ENCODE measurements around the gene STKLD1.

STKLD1 gene

DNA sequence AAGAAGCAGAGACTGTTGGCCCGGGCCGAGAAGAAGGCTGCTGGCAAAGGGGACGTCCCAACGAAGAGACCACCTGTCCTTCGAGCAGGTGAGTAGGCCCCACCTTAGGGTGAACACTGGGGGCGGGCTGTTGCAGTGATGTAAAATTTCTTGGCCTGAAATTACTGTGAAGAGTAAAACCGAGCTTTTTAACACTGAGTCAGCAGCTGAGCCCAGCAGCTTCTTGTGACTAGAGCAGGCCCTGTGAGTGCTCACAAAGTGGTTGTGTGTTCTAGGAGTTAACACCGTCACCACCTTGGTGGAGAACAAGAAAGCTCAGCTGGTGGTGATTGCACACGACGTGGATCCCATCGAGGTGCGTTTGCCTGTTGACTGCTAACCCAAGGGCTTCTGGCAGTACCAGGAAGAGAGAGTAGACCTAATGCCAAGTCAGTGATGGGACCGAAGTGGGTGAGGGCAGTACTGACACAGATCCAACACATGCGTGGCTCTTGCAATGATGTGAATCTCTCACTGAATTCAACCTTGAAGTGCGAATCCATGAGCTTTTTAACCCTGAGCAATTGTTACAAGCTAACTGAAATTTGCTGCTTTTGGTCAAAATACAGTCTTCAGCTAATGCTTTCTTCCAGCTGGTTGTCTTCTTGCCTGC lies 26.1 kb upstream of the STKLD1 start:
- H3K79me2 ChIP-seq (ENCODE audit: low read length), result peaks cover 62% of the 10 kb centered on the region
- TF ChIP-seq EZH2phosphoT487 (IDR thresholded peaks at IDR 0.05; ENCODE audit: low read length) (no peak), EZH2 (optimal IDR thresholded peaks at IDR 0.05; ENCODE audit: low read depth, low read length) (no peak)
- TF ChIP-seq, protein P1, sequence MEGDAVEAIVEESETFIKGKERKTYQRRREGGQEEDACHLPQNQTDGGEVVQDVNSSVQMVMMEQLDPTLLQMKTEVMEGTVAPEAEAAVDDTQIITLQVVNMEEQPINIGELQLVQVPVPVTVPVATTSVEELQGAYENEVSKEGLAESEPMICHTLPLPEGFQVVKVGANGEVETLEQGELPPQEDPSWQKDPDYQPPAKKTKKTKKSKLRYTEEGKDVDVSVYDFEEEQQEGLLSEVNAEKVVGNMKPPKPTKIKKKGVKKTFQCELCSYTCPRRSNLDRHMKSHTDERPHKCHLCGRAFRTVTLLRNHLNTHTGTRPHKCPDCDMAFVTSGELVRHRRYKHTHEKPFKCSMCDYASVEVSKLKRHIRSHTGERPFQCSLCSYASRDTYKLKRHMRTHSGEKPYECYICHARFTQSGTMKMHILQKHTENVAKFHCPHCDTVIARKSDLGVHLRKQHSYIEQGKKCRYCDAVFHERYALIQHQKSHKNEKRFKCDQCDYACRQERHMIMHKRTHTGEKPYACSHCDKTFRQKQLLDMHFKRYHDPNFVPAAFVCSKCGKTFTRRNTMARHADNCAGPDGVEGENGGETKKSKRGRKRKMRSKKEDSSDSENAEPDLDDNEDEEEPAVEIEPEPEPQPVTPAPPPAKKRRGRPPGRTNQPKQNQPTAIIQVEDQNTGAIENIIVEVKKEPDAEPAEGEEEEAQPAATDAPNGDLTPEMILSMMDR (IDR thresholded peaks at IDR 0.05; ENCODE audit: low read length), result no peak
- peak overlapping the region; percentile 97; the same call in 1 of the 2 replicates for H3K4me3 ChIP-seq (ENCODE audit: low read length)
- peaks cover 11% of the 10 kb centered on the region for H4K20me1 ChIP-seq (ENCODE audit: insufficient read depth, low read length)
- H3K27ac ChIP-seq (ENCODE audit: low read length), result no peak overlapping the region; the same call in 1 of the 2 replicates
- no peak for DNase-seq
- H3K9me3 ChIP-seq (replicated peaks; ENCODE audit: insufficient read depth, low read length), result no peaks in the 10 kb centered on the region
- H3K4me1 ChIP-seq (ENCODE audit: low read length), result peaks cover 17% of the 10 kb centered on the region; the same call in 1 of the 2 replicates
- peaks cover 17% of the 10 kb centered on the region for H3K36me3 ChIP-seq (replicated peaks; ENCODE audit: insufficient read depth, low read length)
- H3K9me2 ChIP-seq (replicated peaks; ENCODE audit: insufficient read depth, low read length), result no peaks in the 10 kb centered on the region
- H3K4me2 ChIP-seq (ENCODE audit: low read depth, low read length), result peak overlapping the region; percentile 97; the same call in 1 of the 2 replicates
- H2AFZ ChIP-seq (ENCODE audit: low read length), result no peak overlapping the region
- H3K27me3 ChIP-seq (replicated peaks; ENCODE audit: insufficient read depth, low read length), result no peaks in the 10 kb centered on the region
- H3F3A ChIP-seq (ENCODE audit: insufficient read depth, low read length), result peaks cover 63% of the 10 kb centered on the region
- H3K9ac ChIP-seq (ENCODE audit: low read length), result no peak overlapping the region; the same call in 1 of the 2 replicates

DNA sequence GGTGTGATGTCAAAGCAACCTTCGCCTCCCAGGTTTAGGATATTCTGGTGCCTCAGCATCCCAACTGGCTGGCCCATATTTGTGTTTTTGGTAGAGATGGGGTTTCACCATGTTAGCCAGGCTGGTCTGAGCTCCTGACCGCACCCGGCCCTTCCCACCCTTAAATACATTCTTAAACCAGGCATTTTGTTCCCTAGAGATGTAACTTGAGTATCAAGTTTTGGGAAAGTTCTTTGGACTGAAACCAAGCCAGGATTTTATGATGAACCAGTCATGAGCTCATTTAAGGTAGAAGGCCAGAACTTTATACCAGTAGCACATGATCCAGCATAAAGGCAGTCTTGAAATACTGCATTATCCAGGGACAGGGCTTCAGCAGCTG lies 24.6 kb upstream of the STKLD1 start:
- peaks cover 17% of the 10 kb centered on the region for H3K36me3 ChIP-seq (replicated peaks; ENCODE audit: insufficient read depth, low read length)
- no peak overlapping the region for H3K9ac ChIP-seq (ENCODE audit: low read length)
- H3K27ac ChIP-seq (ENCODE audit: low read length), result no peak overlapping the region
- no peak for TF ChIP-seq EZH2phosphoT487 (IDR thresholded peaks at IDR 0.05; ENCODE audit: low read length)
- TF ChIP-seq, protein P1 (IDR thresholded peaks at IDR 0.05; ENCODE audit: low read length), result no peak
- no peak for TF ChIP-seq EZH2 (optimal IDR thresholded peaks at IDR 0.05; ENCODE audit: low read depth, low read length)
- peaks cover 11% of the 10 kb centered on the region for H4K20me1 ChIP-seq (ENCODE audit: insufficient read depth, low read length)
- no peak for DNase-seq
- H2AFZ ChIP-seq (ENCODE audit: low read length), result no peak overlapping the region
- H3K4me2 ChIP-seq (ENCODE audit: low read depth, low read length), result no peak overlapping the region
- H3K79me2 ChIP-seq (ENCODE audit: low read length), result peaks cover 60% of the 10 kb centered on the region
- no peak overlapping the region for H3K4me3 ChIP-seq (ENCODE audit: low read length)
- H3K9me2 ChIP-seq (replicated peaks; ENCODE audit: insufficient read depth, low read length), result no peaks in the 10 kb centered on the region
- H3K9me3 ChIP-seq (replicated peaks; ENCODE audit: insufficient read depth, low read length), result no peaks in the 10 kb centered on the region
- H3F3A ChIP-seq (ENCODE audit: insufficient read depth, low read length), result peaks cover 70% of the 10 kb centered on the region
- H3K27me3 ChIP-seq (replicated peaks; ENCODE audit: insufficient read depth, low read length), result no peaks in the 10 kb centered on the region
- H3K4me1 ChIP-seq (ENCODE audit: low read length), result peaks cover 13% of the 10 kb centered on the region; the same call in 1 of the 2 replicates

DNA sequence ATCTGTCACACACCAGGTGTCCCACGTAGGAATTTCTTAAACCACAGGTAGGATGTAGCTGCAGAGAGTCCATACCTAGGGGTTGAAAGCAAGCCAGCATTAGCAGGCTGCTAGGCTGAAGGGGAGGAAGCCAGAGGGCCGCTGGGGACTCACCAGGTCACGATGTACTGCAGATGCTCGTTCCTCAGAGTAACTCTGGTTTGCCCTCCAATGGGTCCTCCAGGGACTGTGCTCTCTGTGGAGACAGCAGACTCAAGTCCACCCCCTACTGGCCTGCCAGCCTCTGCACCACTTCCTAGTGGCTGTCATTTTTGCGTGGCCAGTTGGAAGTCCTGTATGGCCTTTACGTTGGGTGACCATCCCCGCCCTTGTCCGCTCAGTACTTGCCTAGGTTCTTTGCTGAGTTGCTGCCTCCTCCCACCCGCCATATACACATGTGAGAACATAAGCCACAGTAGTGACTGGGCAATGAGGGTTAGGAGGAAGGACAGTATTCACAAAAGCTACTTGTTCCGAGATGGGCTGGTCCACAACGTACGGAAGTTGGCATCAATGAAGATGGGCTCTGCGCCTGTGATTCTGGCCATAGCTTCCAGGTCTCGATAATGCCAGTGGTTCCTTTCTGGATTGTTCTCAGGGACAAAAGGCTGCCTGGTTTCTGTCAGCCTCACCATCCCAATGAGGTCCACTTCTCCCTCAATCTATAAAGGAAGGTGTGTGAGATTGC lies 24.1 kb upstream of the STKLD1 start:
- Histone ChIP-seq H4K20me1 (ENCODE audit: insufficient read depth, low read length) (peaks cover 11% of the 10 kb centered on the region), H3K4me3 (ENCODE audit: low read length) (no peak overlapping the region), H3K9ac (ENCODE audit: low read length) (no peak overlapping the region), H3K4me1 (ENCODE audit: low read length) (peaks cover 11% of the 10 kb centered on the region; the same call in 1 of the 2 replicates), H3K9me3 (replicated peaks; ENCODE audit: insufficient read depth, low read length) (no peaks in the 10 kb centered on the region), H3K9me2 (replicated peaks; ENCODE audit: insufficient read depth, low read length) (no peaks in the 10 kb centered on the region), H3K36me3 (replicated peaks; ENCODE audit: insufficient read depth, low read length) (peaks cover 17% of the 10 kb centered on the region), H3K79me2 (ENCODE audit: low read length) (peaks cover 60% of the 10 kb centered on the region), H2AFZ (ENCODE audit: low read length) (no peak overlapping the region), H3K4me2 (ENCODE audit: low read depth, low read length) (no peak overlapping the region), H3K27me3 (replicated peaks; ENCODE audit: insufficient read depth, low read length) (no peaks in the 10 kb centered on the region), H3K27ac (ENCODE audit: low read length) (no peak overlapping the region), H3F3A (ENCODE audit: insufficient read depth, low read length) (peaks cover 70% of the 10 kb centered on the region)
- no peak for TF ChIP-seq EZH2 (optimal IDR thresholded peaks at IDR 0.05; ENCODE audit: low read depth, low read length)
- TF ChIP-seq, protein P1 (IDR thresholded peaks at IDR 0.05; ENCODE audit: low read length), result peak; percentile 62
- DNase-seq, result peak; percentile 66

All from MM.1S (cell line).